ENCODE measurements around the gene SGSM2. TPM values are rescaled to one million over a fixed set of nuclear protein-coding genes. Genes with fewer than 3 reads are reported as not detected.

Gene SGSM2
- polyA plus RNA-seq, 4 donors, result 54.0 to 98.7 (median 75.1) TPM

DNA sequence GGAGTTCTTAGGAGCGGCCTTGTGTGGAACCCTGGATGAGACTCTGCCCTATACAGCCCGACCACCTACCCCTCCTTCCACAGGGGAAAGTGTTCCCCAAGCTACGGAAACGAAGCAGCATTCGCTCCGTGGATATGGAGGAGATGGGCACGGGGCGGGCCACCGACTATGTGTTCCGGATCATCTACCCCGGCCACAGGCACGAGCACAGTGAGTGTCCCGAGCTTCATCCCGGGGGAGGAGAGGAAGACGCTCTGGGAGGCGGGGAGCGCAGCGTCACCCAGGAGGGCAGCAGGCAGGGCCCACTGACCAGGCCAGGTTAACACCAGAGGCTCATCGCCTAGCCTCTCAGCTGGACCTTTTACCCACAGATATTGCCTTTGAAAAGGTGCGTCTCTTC, 27.8 kb downstream of the SGSM2 start:
- no peak for DNase-seq (ENCODE audit: low read depth in 4 of 4, low spot score in 2 of 4)

DNA sequence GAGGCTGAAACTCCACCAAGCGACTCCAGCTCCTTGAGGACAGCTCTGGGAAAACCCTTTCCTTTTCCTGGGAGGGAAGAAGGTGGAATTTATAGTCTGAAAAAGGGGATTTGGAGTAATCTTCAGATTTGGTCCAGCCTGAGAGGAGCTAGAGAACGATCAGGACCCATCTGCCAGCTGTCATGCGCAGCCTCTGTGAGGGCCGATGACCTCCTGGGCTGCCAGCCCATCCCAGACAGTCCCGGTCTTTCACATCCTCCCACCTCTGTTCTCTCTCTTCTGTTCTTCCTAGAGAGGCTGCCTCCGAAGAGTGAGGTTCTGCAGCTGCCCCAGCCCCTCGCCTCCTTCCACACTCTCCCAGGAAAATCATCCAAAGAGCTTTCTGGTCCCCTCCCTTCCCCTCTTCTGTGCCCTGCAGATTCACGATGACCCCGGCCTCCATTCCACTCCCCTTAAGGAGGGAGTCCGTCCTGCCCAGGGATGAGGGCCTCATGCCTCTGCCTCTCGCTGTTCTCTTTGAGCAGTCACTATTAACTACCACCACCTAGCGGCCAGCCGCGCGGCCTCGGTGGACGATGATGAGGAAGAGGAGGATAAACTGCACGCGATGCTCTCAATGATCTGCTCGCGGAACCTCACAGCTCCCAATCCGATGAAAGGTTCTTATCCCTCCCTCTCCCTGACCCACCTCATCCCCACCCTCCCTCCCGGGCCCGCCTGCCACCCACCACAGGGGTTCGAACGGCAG, 29.6 kb downstream of the SGSM2 start:
- DNase-seq (ENCODE audit: low read depth in 4 of 4, low spot score in 2 of 4), result no peak

DNA sequence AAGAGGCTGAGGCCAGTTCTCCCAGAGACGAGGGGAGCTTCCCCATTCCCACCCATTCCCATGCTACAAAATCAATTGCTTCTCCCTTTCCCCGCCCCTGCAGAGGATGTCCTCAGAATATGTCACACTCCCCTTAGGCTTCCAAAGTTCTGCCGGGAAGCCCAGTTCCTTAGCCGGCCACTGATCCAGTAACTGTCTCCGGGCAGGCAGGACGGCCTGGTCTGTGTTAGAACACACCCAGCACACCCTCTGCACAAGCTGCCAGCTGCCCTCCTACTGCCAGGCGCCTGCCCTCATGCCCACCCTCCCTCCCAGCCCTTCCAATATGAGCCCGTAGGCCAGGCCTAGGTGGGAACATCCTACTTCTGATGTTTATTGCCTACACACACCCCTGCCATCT, 31.1 kb downstream of the SGSM2 start:
- no peak for DNase-seq (ENCODE audit: low read depth in 4 of 4, low spot score in 2 of 4)

DNA sequence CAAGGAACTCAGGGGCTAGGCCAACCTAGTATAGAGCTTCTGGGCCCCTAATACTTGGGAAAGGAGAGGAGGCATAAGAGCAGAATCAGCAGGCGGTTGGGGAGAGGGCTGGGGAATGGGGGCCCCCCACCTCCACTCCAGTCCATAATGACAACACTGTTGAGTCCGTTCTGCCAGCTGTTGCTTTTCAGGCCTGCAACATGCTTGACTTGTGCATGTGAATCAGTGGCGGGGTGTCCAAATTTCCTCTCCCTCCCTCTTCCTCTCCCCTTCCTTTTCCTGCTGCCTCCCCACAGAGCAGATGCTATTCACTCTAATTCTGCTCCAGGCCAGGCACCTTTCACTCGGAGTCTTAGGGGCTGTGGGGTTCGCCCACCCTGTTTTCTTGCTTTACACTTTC, 31.7 kb downstream of the SGSM2 start:
- DNase-seq (ENCODE audit: low read depth in 4 of 4, low spot score in 2 of 4), result no peak

DNA sequence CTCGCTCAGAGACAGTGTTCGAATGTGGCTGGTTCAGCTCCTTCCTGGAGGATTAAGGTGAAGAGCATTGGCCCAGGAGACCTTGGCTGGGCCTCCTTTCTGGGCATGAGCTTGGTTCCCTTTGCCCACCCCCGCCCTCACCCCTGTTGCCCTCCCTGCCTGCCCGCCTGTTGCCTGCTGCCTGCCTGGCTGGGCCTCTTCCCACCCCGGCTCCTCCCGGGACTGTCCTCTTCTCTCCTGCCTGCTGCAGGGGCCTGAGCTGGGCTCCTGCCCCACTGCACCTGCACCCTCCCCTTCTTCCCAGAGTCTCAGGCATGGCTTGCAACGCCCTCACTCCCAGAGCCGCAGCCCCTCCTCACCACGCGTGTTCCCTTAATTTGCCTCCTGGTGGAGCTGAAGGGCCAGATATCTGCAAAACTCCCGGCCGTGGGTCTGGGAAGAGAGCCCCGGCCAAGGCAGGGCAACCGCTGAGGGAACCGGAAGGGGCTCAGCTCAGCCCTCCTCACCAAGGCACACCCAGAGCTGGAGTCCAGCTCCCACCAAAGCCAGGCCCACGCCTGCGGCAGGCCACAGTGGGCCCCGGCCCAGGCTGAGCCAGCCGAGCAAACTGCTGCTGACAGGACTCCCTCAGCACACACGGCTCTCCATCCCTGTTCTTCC, 32.4 kb downstream of the SGSM2 start:
- no peak for DNase-seq (ENCODE audit: low read depth in 4 of 4, low spot score in 2 of 4)

DNA sequence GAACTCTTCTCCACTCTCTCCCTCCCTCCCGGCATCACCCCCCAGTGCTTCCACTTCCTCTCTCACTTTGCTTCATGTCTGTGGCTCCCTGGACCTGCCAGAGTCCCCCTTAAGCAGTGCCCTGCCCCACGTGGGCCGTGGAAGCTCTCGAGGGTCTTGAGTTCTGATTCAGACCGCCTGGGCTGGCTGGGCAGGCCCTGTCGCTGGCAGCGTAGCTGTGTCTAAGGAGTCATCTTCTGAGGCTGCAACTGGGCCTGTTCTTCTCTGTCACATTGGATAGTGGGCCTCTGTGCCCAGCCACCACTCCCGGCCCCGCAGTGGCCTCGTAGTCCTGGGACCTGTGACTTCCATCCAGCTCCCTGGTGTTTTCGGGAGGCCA, 32.9 kb downstream of the SGSM2 start:
- DNase-seq (ENCODE audit: low read depth in 4 of 4, low spot score in 2 of 4), result no peak

DNA sequence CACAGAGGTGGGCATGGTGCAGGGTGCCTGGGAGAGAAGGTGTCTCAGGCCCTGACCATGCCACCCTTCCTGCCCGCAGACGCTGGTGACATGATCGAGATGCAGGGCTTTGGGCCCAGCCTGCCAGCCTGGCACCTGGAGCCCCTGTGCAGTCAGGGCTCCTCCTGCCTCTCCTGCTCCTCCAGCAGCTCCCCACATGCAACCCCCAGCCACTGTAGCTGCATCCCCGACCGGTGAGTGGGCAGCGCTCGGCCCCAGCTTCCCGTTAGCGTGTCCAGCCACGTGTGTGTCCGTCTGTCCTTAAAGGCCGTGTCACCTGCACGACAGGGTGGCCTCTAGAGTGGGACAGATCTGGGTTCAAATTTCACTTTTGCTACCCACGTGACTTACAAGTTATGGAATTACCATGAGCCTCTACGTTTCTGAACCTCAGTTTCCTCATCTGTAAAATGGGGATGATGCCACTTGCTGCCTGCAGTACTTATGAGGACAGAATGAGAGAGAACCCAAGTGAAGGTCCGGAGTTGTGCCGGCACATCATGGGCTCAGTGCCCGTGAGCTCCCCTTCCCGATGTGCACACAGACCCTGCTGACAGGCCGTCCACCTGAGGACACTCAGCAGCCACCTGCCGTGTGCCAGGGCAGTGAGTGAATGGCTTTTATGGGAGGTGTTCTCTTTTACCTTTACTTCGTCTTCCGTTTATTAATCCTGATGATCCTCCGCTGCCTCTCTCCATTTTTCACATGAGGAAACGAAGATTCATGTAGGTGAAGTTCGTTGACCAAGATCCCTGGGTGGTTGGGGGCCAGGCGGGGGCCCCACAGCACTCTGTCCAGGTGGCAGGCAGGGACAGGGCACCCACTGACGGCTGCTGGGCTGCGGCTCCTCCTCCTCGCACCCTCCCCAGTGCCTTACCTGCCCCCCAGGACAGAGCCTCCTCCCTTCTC, 34.2 kb downstream of the SGSM2 start:
- DNase-seq (ENCODE audit: low read depth in 4 of 4, low spot score in 2 of 4), result no peak

DNA sequence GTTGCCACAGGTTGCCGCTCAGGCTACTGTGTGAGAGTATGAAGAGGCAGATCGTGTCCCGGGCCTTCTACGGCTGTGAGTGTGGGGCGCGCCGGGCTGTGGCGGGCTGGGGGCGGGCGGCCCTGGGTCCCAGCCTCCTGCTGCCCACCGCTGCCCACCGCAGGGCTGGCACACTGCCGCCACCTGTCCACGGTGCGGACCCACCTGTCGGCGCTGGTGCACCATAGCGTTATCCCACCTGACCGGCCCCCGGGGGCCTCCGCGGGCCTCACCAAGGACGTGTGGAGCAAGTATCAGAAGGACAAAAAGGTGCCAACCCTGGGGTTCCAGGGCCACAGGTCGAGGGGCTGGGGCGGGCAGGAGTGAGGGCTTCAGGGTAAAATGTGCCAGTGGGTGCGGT, 34.9 kb downstream of the SGSM2 start:
- no peak for DNase-seq (ENCODE audit: low read depth in 4 of 4, low spot score in 2 of 4)

DNA sequence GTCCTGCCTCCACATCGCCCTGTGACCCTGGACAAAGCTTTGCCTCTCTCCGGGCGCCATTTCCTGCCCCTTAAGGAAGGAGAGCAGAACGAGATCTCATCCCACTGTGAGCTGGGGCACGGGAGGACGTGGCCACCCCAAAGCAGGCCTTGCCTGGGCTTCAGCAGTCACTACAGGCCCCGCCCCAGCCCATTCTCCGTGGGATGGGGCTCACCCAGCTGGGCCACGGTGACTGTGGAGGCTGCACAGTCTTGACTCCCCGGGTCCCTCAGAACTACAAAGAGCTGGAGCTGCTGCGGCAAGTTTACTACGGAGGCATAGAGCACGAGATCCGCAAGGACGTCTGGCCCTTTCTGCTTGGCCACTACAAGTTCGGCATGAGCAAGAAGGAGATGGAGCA, 35.4 kb downstream of the SGSM2 start:
- DNase-seq (ENCODE audit: low read depth in 4 of 4, low spot score in 2 of 4), result no peak

DNA sequence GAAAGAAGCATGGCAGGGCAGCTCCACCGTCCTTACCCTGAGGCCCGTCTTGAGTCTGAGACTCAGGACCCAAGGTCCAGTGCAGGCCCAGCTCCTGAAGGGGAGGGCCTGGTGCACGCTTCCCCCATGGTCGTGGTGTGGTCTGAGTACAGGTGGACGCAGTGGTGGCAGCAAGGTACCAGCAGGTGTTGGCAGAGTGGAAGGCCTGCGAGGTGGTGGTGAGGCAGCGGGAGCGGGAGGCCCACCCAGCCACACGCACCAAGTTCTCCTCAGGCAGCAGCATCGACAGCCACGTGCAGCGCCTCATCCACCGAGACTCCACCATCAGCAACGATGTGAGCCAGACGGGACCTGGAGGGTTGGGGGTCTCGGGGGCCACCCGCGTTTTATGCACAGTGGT, 35.9 kb downstream of the SGSM2 start:
- no peak for DNase-seq (ENCODE audit: low read depth in 4 of 4, low spot score in 2 of 4)

DNA sequence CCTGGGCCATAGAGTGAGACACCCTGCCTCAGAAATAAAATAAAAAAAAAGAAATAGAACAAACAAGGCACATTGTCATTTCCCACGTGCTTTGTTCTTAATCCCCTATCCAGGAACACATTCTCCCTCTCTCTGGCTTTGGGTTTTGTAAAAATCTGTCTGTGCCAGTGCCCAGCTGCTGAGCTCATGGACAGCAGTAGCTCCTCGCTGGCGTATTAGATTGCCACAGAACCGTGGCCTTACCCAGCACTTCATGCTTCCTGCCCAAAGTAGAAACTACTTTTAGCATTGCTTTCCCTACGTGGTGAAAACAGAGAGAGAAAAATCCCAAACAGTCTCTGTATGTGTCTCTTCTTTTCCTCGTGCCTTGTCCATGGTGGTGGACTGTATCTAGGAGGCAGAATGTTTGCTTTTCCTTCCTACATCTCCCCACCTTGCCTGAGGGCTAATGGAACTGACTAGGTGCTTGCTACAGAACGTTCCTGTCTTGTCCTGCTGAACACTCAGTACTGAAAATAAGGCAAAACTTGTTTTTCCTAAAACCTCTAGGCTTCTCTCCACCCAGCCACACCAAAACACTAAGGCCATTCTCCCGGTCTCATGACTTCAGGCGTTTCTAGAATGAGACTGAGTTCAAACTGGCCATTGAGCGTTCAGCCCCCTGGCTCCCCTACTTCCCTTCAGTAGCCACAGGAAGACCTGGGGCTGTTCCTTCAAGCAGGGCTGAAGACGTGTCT, 37.4 kb downstream of the SGSM2 start:
- no peak for DNase-seq (ENCODE audit: low read depth in 4 of 4, low spot score in 2 of 4)

DNA sequence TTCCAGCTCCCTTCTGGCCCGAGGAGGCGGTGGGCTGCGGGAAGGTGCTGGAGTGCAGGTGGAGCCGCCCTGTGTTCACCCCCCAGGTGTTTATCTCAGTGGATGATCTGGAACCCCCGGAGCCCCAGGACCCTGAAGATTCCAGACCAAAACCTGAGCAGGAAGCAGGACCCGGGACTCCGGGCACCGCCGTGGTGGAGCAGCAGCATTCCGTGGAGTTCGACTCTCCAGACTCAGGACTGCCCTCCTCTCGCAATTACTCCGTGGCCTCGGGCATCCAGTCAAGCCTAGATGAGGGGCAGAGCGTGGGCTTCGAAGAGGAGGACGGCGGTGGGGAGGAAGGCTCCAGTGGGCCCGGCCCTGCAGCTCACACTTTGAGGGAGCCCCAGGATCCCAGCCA, 38.1 kb downstream of the SGSM2 start:
- no peak for DNase-seq (ENCODE audit: low read depth in 4 of 4, low spot score in 2 of 4)

DNA sequence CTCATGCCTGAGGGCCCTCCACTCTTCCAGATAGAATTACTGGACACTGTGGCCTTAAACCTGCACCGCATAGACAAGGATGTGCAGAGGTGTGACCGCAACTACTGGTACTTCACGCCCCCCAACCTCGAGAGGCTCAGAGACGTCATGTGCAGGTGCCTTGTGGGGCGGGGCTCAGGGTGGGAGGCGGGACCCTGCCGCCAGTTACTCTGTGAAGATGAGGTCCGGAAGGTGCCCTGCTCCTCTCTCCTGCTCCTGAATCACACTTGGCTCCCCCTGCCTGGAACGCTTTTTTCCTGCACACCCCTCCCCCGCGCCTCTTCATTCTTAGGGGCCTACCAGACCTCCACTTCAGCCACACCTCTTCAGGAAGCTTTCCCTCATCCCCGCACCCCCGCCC, 38.8 kb downstream of the SGSM2 start:
- no peak for DNase-seq (ENCODE audit: low read depth in 4 of 4, low spot score in 2 of 4)

DNA sequence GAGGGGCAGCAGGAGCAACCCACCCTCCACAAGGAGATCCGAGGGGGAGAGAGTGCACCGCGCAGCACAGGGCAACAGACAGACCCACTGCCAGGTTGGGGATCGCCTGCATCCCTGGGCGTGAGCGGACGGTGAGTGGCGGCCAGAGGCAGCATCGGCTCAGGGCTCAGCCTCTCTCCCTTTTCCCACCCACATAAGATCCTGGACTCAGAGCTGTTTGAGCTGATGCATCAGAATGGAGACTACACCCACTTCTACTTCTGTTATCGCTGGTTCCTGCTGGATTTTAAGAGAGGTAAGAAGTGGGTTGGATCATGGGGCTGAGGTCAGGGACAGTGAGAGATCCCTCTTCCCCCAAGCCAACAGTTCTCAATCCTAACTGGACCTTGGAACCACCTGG, 40.4 kb downstream of the SGSM2 start:
- no peak for DNase-seq (ENCODE audit: low read depth in 4 of 4, low spot score in 2 of 4)

DNA sequence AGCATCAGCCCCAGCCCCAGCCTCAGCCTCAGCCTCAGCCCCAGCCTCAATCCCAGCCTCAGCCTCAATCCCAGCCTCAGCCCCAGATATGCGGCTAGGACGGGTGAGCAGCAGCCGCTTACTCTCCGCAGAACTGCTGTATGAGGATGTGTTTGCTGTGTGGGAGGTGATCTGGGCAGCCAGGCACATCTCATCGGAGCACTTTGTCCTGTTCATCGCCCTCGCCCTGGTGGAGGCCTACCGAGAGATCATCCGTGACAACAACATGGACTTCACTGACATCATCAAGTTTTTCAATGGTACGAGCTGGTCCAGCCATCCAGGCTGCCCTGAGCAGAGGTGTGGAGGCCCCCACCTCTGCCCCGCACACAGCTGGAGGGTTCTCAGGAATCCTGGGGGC, 41.6 kb downstream of the SGSM2 start:
- no peak for DNase-seq (ENCODE audit: low read depth in 4 of 4, low spot score in 2 of 4)

DNA sequence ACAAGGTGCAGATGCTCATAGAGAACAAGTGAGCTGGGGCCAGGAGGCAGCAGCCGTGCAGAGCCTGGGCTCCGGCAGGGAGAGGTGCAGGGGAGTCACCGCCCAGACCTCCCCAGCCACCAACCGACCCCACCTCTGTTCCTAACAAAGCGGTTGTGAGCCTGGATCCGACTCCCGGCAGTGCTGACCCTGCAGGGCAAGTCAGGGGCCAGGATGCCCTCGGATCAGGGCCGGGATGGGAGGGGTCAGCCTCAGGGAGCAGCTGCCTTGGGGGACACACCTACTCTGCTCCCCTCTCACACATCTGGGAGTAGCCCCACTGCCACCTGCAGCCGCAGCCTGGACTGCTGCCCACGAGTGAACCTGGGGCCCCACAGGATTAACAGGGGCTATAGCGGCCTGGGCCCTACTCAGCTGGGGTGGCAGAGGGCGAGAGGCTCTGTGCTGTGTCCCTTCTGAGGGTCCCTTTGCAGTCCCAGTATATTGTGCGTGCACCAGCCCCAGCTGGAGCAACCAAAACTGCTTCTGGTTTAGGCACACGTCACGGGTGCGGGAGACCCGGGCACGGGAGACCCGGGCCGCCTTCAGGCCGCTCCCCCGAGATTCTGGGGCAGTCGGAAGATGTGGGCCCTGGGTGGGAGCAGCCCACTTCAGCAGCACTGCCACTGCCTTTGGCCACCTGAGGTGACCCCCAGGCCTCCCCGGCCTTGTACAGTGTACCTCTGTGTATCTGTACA, 42.4 kb downstream of the SGSM2 start:
- no peak for DNase-seq (ENCODE audit: low read depth in 4 of 4, low spot score in 2 of 4)

DNA sequence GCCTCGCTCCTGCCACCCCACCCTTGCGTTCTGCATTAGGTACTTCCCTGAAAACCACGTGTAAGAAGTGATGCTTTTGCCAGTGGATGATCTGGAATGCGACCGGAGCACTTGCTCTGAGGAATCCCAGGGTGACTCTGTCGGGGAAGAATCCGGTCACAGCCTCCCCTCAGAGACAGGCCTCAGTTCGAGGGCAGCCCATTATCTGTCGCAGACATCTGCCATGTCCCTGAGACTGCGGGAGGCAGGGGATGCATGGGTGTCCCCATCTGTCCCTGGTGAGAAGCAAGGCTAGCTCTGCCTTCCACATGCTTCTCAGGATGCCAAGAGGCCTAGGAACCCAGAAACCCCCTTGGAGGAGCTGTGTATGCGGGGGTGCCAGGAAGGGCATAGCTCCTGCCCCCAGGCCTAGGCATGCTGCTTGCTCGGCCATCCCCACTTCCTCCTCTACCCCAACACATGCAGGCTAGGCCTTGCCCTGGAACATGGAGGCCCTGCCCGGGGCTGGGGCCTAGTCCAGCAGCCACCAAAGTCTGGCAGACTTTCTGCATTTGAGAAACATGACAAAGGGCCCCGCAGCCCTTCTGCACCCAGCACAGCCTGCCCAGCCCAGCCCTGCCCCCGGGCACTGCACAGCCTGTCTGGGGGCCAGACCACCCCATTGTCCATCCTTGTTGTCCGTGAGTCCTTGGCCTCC, 43.1 kb downstream of the SGSM2 start:
- no peak for DNase-seq (ENCODE audit: low read depth in 4 of 4, low spot score in 2 of 4)

DNA sequence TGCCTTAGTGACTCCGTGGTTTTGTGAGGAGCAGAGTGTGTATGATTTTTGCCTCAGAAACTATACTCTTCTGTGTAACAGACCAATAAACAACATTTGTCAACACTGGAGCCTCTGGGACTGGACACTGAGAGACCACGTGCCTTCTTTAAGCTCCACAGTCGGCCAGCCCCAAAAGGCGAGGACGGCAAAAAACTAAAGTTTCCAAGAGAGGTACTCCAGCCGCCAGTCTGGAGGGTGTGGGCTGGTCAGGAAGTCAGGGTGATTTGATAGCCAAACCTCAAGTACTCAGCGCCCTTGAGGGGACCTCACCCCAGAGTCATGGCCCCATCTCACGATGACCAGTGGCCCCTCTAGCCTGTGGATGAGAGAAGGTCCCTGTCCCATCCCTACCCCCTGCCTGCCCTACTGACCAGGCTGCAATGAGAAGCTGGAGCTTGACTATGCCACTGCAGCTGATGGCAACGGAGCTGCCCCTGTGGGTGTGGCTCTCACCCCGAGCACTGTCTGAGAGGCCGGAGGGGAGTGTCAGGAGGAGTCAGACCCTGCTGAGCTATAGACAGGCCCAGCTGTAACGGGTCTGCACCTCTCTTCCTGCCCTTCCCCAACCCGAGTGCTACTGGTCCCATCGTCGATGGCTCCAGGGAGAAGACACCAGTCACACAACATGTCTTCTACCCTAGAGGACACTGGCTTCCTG, 43.8 kb downstream of the SGSM2 start:
- no peak for DNase-seq (ENCODE audit: low read depth in 4 of 4, low spot score in 2 of 4)

DNA sequence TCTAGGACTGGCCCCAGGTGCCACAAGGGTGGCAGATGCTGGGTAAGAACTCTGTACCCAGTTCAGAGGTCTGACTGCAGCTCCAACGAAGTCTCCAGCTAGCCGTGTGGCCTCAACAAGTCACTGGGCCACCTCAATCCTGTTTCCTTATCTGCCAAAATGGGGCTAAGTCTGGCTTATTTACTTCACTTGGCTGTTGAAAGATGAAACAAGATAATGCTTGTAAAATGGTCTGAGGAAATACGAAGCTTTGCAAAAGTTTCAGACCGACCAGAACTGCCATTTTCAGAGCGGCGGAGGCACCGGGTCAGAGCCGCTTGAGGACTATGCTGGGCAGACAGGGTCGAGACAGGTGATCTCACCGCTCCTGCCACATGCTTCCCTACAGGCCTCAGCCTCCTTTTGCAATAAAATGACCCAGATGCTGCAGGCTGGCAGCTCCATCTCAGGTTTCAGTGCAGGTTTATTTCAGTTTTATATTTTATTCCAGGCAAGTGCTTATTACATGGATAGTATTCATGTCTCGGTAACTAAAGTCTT, 46.4 kb downstream of the SGSM2 start:
- DNase-seq (ENCODE audit: low read depth in 4 of 4, low spot score in 2 of 4), result no peak

Measured in left renal cortex interstitium (tissue), 4 donors.